ENCODE measurements around the gene ELFN1. TPM values are rescaled to one million over a fixed set of nuclear protein-coding genes. Genes with fewer than 3 reads are reported as not detected.

The ELFN1 gene
- total and polyA plus RNA-seq, 9 of the 15 experiments (the other 6 are each of a cell fraction or from before 2014, with no cell fraction given) = 0.04 to 0.64 (median 0.18) TPM; not detected in 2

GRCh38 chr7:1702652-1703051 lies 32.6 kb downstream of the ELFN1 start:
- DNase-seq (ENCODE audit: extremely low read depth in 1 of 4, low spot score in 3 of 4) (no peak), ATAC-seq (no peak), FAIRE-seq (no peak)
- Histone ChIP-seq H3K9me1 (ENCODE audit: control insufficient read depth, insufficient read depth, low read length) (no peaks in the 10 kb centered on the region), H3K4me2 (ENCODE audit: insufficient read depth, low read length) (no peak overlapping the region), H3K9me3 (replicated peaks; ENCODE audit: control insufficient read depth, insufficient read depth, low read depth, low read length) (peaks cover 4% of the 10 kb centered on the region), H3K27ac (ENCODE audit: extremely low read depth, low read depth, low read length) (no peak overlapping the region), H3K27me3 (ENCODE audit: control insufficient read depth in 2 of 2, insufficient read depth in 2 of 2, low read length in 2 of 2) (peaks cover 8 to 59% of the 10 kb centered on the region in 2 experiments; a peak in 4 of 5 replicates), H3K4me1 (replicated peaks in 1 of 2; ENCODE audit: control insufficient read depth in 2 of 2, insufficient read depth in 2 of 2, low read length in 2 of 2) (peaks cover 0 to 20% of the 10 kb centered on the region in 2 experiments; a peak in 1 of 5 replicates), H3K4me3 (no peak overlapping the region), H2AFZ (ENCODE audit: low read depth, low read length) (no peak overlapping the region), H4K20me1 (replicated peaks; ENCODE audit: control insufficient read depth, insufficient read depth, low read length) (no peaks in the 10 kb centered on the region), H3K79me2 (ENCODE audit: control insufficient read depth, insufficient read depth, low read length) (no peaks in the 10 kb centered on the region), H3K9ac (ENCODE audit: insufficient read depth in 1 of 2, low read depth in 2 of 2, low read length in 2 of 2) (no peak overlapping the region), H3K36me3 (ENCODE audit: control insufficient read depth, insufficient read depth, low read length) (no peaks in the 10 kb centered on the region)
- WGBS (ENCODE audit: insufficient coverage, low coverage, missing lambda C conversion rate) = 3% methylated on average over 4 of the region's 4 CpGs
- in situ Hi-C loops (cut with MboI) (no loop called here), intact Hi-C loops (cut with micrococcal nuclease) (loop anchor here (10.0 kb wide), 1 partner anchor 58 kb away; no protein-coding TSS in a partner anchor)
- ChIA-PET CTCF (ENCODE audit: low intra/inter-chr PET ratio) (no interaction called here), POLR2A (interaction anchor here (0.6 kb wide), 1 partner anchor 54 kb away, joined by 3 read pairs; no protein-coding TSS in a partner anchor)
- 0 out of 4 replicates have a peak, but pooled peaks of 1 of the 2 experiments have one; percentile 23 for TF ChIP-seq KDM1A (IDR thresholded peaks at IDR 0.05)
- TF ChIP-seq TRIM28 (IDR thresholded peaks at IDR 0.05) = peak; percentile 55; the same call in 1 of the 2 replicates
- TF ChIP-seq MEIS2 (IDR thresholded peaks at IDR 0.05; ENCODE audit: partially characterized antibody) = no peak
- peak; percentile 85 for TF ChIP-seq RBM25 (IDR thresholded peaks at IDR 0.05; ENCODE audit: low read depth, low read length, severe bottlenecking)
- no peak for TF ChIP-seq ZNF41 (CRISPR knock-in tag; conservative IDR thresholded peaks at IDR 0.05)
- TF ChIP-seq CBX3 (IDR thresholded peaks at IDR 0.05; ENCODE audit: borderline replicate concordance in 1 of 2, low read length in 2 of 2) = peak in 1 of 2 experiments; percentile 82; a peak in 2 of 3 replicates
- TF ChIP-seq RCOR1 (IDR thresholded peaks at IDR 0.05; ENCODE audit: borderline replicate concordance in 1 of 2, low read depth in 2 of 2, low read length in 2 of 2) = 0 out of 4 replicates have a peak, but pooled peaks of 1 of the 2 experiments have one; percentile 10
- TF ChIP-seq, protein P1, sequence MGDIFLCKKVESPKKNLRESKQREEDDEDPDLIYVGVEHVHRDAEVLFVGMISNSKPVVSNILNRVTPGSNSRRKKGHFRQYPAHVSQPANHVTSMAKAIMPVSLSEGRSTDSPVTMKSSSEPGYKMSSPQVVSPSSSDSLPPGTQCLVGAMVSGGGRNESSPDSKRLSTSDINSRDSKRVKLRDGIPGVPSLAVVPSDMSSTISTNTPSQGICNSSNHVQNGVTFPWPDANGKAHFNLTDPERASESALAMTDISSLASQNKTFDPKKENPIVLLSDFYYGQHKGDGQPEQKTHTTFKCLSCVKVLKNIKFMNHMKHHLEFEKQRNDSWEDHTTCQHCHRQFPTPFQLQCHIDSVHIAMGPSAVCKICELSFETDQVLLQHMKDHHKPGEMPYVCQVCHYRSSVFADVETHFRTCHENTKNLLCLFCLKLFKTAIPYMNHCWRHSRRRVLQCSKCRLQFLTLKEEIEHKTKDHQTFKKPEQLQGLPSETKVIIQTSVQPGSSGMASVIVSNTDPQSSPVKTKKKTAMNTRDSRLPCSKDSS (IDR thresholded peaks at IDR 0.05; ENCODE audit: low read depth, partially characterized antibody) = peak; percentile 66
- no peak for TF ChIP-seq ZFP36 (IDR thresholded peaks at IDR 0.05; ENCODE audit: low read depth, low read length, partially characterized antibody)
- no TSS peak for BruUV-seq (replicated peaks)
